Tibial nerve (tissue), 4 donors: ENCODE data around the gene WDR82.

Source experiments
- EP300 ChIP-seq, 2 donors: sonication (generic); formaldehyde crosslinking; IDR thresholded peaks; one replicate each; pipeline ENCODE4 v1.6.1; 2017; ENCODE audit warnings: antibody characterized with exemption in 2 of 2, mild to moderate bottlenecking in 1 of 2
- TF ChIP-seq, protein P1 (sequence below), 5 experiments: fragments of 200-600 bp in 3 of 5; fragments of 450-650 bp in 2 of 5; sonication (generic) in 3 of 5; IDR thresholded peaks; one replicate each; pipeline ENCODE4 v1.5.1; 2016 to 2019; ENCODE audit warnings: antibody characterized with exemption in 5 of 5, mild to moderate bottlenecking in 3 of 5, moderate library complexity in 2 of 5

DNA sequence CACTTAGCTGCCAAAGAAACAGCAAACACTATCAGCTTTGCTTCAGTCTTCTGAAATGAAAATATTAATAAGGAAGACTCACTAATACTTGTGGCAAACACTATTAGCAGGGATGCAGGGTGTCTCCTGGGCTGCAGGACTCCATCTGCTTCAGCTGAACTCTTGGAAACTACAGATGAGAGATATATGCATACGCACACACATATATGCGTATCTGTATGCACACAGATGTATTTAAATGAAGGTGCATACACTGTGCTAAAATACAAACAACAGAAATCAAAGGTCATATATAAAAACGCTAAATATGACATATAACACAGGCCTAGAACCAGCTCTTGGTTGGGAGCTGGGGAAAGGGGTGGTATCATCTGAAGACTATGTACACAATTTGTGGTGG, 22.3 kb downstream of the WDR82 start:
- TF ChIP-seq, protein P1, sequence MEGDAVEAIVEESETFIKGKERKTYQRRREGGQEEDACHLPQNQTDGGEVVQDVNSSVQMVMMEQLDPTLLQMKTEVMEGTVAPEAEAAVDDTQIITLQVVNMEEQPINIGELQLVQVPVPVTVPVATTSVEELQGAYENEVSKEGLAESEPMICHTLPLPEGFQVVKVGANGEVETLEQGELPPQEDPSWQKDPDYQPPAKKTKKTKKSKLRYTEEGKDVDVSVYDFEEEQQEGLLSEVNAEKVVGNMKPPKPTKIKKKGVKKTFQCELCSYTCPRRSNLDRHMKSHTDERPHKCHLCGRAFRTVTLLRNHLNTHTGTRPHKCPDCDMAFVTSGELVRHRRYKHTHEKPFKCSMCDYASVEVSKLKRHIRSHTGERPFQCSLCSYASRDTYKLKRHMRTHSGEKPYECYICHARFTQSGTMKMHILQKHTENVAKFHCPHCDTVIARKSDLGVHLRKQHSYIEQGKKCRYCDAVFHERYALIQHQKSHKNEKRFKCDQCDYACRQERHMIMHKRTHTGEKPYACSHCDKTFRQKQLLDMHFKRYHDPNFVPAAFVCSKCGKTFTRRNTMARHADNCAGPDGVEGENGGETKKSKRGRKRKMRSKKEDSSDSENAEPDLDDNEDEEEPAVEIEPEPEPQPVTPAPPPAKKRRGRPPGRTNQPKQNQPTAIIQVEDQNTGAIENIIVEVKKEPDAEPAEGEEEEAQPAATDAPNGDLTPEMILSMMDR (IDR thresholded peaks at IDR 0.05): no peak
- no peak for TF ChIP-seq EP300 (IDR thresholded peaks at IDR 0.05)
